CD4-positive, alpha-beta T cell treated with Interleukin-15 for 1 hour (primary cell): ENCODE measurements around the gene SASH1.
"Not testable (repeated sequence)": the region's sequence is repeated elsewhere in the genome, so short reads cannot be mapped to it uniquely, and the experiment has no call there.

ENCODE experiments used
- DNase-seq: peaks from one replicate; pipeline ENCODE4 v3.0.0-alpha.2; 2020

Gene SASH1

GRCh38 chr6:148329596-148330381, 12.8 kb upstream of the SASH1 start:
- no peak for DNase-seq

GRCh38 chr6:148332088-148332487, 10.6 kb upstream of the SASH1 start:
- DNase-seq: no peak

DNA sequence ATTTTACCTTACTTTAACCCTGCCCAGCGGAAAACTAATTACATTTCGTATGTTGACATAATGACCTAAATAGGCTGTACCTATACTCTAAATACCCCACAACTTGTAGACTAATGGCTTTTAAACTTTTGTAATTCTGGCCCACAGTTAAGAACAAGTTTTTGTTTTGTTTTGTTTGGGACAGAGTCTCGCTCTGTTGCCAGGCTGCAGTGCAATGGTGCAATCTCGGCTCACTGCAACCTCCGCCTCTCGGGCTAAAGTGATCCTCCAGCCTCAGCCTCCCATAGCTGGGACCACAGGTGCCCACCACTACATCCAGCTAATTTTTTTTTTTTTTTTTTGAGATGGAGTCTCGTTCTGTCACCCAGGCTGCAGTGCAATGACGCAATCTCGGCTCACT, 5.7 kb upstream of the SASH1 start:
- DNase-seq: no peak

GRCh38 chr6:148339766-148340165, 2.9 kb upstream of the SASH1 start:
- no peak for DNase-seq

GRCh38 chr6:148340586-148341297, 1.9 kb upstream of the SASH1 start:
- no peak for DNase-seq

GRCh38 chr6:148342100-148342349, 613 bp upstream of the SASH1 start:
- DNase-seq: no peak

DNA sequence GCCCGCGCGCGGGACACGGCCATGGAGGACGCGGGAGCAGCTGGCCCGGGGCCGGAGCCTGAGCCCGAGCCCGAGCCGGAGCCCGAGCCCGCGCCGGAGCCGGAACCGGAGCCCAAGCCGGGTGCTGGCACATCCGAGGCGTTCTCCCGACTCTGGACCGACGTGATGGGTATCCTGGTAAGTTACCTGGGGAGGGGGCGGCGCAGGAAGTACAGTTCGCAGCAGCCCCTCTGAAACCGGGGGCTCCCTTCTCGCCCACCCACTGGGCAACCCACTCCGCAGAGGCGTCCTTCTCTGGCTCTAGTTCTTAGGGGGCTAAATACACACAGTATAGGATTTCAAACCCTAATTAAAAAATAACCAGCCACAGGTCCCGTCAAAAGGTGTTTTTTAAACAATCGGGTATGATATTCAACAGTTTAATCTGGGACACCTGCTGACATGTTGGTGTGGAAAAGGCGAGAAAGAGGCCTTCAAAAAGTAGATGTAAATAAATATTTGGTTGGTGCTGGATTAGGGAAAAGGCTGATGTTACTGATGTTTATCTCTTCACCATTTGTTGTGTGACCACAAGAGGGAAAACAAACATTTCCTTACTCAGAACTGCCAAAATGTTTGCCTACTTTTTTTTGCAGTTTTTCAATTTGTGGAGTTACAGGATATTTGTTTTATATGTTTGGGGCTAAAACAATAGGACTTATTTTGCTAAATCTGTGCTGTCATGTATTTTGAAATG, 577 bp downstream of the SASH1 start:
- no peak for DNase-seq

GRCh38 chr6:148345176-148345575, 2.5 kb downstream of the SASH1 start:
- DNase-seq: no peak

- no peak for DNase-seq
Observed at GRCh38 chr6:148345578-148345977, 2.9 kb downstream of the SASH1 start.

DNA sequence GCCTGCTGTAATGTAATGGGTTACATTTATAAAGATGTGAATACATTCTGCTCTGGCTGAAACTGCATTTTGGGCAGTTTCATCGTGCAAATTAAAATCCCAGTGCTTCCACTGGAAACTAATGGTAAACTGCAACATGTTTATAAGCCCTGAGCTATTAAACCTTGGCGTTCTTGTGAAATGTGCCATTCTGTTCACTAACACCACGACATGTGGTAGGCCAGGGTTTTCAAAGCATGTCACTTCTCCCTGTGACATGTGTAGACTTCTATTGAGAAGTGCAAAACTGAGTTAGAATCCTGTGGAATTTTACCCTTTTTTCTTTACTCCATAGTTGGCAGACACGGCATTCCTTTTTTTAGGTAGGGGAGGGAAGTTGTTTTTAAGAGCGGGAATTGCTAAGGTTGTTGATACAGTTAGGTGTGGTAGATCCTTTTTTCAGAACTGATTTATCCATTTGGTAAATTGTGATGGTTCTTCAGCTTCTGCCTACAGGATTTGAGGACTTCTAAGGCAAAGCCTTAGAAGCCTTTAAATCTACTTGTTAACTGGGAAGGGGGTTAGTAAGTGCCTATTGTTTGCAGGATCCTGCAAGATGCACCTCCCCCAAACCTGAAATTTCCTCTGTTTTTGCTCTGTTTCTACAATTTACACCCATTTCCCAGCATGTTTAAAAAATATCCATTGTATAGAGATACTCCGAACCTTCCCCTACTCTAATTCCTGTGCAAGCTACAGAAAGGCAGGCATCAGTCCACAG, 4.2 kb downstream of the SASH1 start:
- DNase-seq: no peak

DNA sequence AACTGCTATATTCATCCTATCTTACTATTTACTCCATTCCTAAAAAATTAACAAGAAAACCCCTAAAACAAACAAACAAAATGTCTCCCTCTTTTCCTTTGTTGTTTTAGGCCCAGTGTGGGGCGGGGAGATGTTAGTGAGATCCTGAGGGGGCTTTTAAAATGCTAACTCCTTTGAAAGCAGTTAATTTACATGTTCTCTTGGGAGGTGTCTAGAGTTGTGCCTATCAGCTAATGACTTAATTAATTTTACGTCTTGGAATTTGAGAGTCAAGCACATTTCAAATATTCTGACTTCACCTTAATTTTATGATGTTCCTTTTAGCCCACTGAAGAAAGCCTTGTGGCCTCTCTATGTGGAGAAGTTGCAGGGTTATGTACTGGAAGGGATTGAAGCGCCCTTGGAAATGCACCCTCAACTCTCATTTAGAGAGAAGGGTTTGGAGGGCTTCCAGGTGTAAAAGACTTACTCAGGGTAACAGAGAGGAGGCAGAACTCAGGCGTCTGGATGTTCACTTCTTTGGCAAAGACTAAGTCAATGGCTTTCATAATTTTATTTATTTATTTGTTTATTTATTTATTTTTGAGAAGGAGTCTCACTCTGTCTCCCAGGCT, 4.9 kb downstream of the SASH1 start:
- no peak for DNase-seq

DNA sequence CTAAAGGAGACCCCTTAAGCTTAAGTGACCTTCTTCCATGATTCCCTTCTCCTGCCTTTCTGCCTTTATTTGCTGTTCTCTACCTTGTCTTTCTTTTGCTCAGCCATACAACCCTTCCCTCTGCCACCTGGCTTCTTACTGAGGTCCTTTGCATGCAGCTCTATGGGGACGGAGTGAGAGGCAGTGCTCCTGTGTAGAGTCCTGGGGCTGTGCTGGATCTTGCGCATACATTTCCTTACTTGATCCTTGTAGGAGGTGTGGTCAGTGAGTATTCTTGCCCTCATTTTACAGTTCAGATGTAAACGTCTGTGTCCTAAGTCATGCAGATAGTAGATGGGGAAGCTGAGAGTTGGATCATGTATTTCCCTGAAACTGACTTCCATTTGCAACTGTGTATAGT, 5.7 kb downstream of the SASH1 start:
- no peak for DNase-seq

DNA sequence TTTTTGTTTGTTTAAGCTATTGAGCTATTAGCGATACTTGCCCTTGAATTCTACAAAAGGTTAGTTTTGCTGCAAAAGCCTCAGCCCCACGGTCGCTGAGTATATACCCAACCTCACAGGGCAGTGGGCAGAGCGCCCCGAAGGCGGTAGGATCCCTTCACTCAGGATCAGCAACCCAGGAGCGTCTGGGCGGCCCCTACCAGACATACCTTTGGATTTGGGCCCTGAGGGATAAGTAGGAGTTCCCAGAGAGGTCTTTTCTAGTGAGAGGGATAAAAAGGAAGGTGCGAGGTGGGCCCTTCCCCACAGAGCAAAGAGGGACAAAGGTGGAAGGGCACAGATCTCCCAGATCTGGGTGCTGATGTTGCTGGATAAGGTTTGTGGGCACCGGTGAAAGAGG, 6.1 kb downstream of the SASH1 start:
- DNase-seq: no peak

DNA sequence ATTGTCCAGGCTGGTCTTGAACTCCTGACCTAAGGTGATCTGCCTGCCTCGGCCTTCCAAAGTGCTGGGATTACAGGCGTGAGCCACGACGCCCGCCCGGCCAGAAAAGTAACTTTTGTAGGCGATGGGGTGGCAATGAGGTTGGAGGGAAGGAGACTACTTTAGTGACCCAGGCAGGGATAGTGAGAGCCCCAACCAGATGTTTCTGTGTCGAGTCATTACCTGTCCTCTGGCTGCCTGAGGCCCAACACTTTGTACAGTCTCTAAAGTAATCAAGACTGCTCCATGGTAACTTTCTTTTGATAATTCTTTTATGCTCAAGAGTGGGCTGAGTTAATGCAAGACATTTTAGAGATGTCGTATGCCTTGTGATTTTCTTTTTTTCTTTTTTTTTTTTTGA, 6.8 kb downstream of the SASH1 start:
- DNase-seq: no peak

- DNase-seq: no peak
Observed at GRCh38 chr6:148351309-148351708, 8.7 kb downstream of the SASH1 start.

DNA sequence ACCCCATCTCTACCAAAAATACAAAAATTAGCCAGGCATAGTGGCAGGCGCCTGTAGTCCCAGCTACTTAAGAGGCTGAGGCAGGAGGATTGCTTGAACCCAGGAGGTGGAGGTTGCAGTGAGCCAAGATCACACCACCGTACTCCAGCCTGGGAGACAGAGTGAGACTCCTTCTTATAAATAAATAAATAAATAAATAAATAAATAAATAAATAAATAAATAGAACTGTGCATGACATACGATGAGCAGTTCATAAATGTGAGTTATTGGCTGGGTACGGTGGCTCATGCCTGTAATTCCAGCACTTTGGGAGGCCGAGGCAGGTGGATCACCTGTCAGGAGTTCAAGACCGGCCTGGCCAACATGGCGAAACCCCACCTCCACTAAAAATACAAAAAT, 9.8 kb downstream of the SASH1 start:
- not testable (repeated sequence) for DNase-seq

DNA sequence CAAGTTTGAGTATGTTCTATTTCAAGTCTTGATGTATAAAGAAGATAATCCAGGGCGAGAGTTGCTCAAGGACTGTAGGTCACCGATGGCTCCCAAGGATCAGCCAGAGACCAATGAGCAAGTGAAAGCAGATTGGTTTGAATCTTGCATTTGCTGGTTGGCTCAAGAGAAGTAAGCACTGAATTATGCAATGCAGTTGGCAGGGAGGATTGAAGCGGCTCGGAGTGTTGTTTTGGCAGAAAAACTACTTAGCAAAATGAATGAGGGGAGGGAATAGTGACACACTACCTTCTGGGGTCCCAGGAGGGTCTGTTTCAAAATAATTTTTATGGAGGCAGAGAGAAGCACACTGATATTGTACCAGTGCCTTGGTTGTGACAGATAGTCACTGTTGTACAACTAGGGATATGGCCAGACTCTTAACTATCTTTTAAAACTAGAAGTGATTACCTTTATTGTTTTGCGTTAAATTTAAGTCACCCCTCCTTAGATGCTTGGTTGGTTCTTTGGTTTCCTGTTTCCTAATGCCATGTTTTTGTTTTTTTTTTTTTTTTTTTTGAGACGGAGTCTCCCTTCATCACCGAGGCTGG, 15.7 kb downstream of the SASH1 start:
- DNase-seq: no peak

DNA sequence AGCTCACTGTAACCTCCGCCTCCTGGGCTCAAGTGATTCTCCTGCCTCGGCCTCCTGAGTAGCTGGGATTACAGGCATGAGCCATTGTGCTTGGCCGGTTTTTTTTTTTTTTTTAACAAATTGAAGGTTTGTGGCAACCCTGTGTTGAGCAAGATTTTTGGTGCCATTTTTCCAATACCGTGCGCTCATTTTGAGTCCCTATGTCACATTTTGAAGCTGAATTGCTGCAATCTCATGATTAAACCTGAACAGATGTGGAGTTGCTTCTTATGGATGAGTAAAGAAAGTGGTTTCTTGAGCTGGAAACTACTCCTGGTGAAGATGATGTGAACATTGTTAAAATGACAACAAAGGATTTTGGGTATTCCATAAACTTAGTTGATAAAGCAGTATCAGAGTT, 16.6 kb downstream of the SASH1 start:
- DNase-seq: no peak

- DNase-seq: peak; percentile 31
Observed at GRCh38 chr6:148364056-148364824, 21.6 kb downstream of the SASH1 start.

GRCh38 chr6:148365041-148365440, 22.4 kb downstream of the SASH1 start:
- no peak for DNase-seq

- DNase-seq: no peak
Observed at GRCh38 chr6:148367411-148368024, 24.9 kb downstream of the SASH1 start.
